Lower leg skin (tissue), 4 donors: ENCODE results near the gene SLC15A1. TPM values are rescaled to one million over a fixed set of nuclear protein-coding genes. Genes with fewer than 3 reads are reported as not detected.
"Not testable (repeated sequence)": the region's sequence is repeated elsewhere in the genome, so short reads cannot be mapped to it uniquely, and the experiment has no call there.

Source experiments
- DNase-seq, 2 donors: peaks; one replicate each; pipeline ENCODE4 v3.0.0-alpha.2; 2019; ENCODE audit warnings: low spot score in 2 of 2
- H3K4me3 ChIP-seq: fragments of 200-600 bp; sonication (generic); 2 replicates; pipeline ENCODE4 v1.5.1; 2017; ENCODE audit warnings: mild to moderate bottlenecking, low read depth; ENCODE audit not compliant: poor library complexity, severe bottlenecking
- POLR2A ChIP-seq, 2 donors: fragments of 450-650 bp; IDR thresholded peaks; one replicate each; pipeline ENCODE4 v1.6.1; 2016 to 2017; ENCODE audit warnings: antibody characterized with exemption in 2 of 2, mild to moderate bottlenecking in 1 of 2, moderate library complexity in 1 of 2
- WGBS, 2 donors: methylation state at CpG; one replicate each; pipeline ENCODE4 v1.1.5; 2018; 5-methylcytosine and 5-hydroxymethylcytosine counted together
- intact Hi-C: fragments of 100-400 bp; cut with DNase I; formaldehyde crosslinking; loops from one replicate; pipeline ENCODE4 v1.15.0; 2023; ENCODE audit warnings: low total_unique reads
- total RNA-seq, 4 donors: library from RNA; depleted of rRNA; stranded (reverse); fragments of >200 nt; gene quantifications; one replicate each; pipeline ENCODE4 v1.1.0, GENCODE V29; 2016
- TF ChIP-seq, protein P1 (sequence below), 3 donors: fragments of 450-650 bp; IDR thresholded peaks; one replicate each; pipeline ENCODE4 v1.5.1; 2016; ENCODE audit warnings: antibody characterized with exemption in 3 of 3, mild to moderate bottlenecking in 3 of 3, moderate library complexity in 2 of 3

The SLC15A1 gene
- total RNA-seq, 4 donors from 2014 or later = 31.0 to 70.9 (median 40.1) TPM

GRCh38 chr13:98755116-98755515, 2.6 kb upstream of the SLC15A1 start:
- DNase-seq = peak in 1 of 2 donors; percentile 75
- H3K4me3 ChIP-seq = no peak overlapping the region
- TF ChIP-seq, protein P1, sequence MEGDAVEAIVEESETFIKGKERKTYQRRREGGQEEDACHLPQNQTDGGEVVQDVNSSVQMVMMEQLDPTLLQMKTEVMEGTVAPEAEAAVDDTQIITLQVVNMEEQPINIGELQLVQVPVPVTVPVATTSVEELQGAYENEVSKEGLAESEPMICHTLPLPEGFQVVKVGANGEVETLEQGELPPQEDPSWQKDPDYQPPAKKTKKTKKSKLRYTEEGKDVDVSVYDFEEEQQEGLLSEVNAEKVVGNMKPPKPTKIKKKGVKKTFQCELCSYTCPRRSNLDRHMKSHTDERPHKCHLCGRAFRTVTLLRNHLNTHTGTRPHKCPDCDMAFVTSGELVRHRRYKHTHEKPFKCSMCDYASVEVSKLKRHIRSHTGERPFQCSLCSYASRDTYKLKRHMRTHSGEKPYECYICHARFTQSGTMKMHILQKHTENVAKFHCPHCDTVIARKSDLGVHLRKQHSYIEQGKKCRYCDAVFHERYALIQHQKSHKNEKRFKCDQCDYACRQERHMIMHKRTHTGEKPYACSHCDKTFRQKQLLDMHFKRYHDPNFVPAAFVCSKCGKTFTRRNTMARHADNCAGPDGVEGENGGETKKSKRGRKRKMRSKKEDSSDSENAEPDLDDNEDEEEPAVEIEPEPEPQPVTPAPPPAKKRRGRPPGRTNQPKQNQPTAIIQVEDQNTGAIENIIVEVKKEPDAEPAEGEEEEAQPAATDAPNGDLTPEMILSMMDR (IDR thresholded peaks at IDR 0.05) = no peak
- TF ChIP-seq POLR2A (IDR thresholded peaks at IDR 0.05) = no peak
- intact Hi-C loops = no loop called here
- WGBS, 2 donors = 52 to 68% methylated on average over 2 of the region's 2 CpGs

DNA sequence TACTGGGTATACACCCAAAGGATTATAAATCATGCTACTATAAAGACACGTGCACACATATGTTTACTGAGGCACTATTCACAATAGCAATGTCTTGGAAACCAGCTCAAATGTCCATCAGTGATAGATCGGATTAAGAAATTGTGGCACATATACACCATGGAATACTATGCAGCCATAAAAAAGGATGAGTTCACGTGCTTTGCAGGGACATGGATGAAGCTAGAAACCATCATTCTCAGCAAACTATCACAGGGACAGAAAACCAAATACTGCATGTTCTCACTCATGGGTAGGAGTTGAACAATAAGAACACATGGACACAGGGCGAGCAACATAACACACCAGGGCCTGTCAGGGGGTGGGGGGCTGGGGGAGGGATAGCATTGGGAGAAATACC, 2.0 kb upstream of the SLC15A1 start:
- DNase-seq, intact Hi-C loops, H3K4me3 ChIP-seq: not testable (repeated sequence)
- 91 to 95% methylated on average over 4 of the region's 4 CpGs for WGBS, 2 donors

GRCh38 chr13:98751861-98752466, 508 bp downstream of the SLC15A1 start:
- TF ChIP-seq, protein P1 (IDR thresholded peaks at IDR 0.05) = no peak
- no peak for TF ChIP-seq POLR2A (IDR thresholded peaks at IDR 0.05)
- H3K4me3 ChIP-seq = peak overlapping the region; percentile 7
- DNase-seq = peak in 1 of 2 donors; percentile 84
- intact Hi-C loops = no loop called here
- 2 to 8% methylated on average over 7 to 21 of the region's 36 CpGs for WGBS, 2 donors

DNA sequence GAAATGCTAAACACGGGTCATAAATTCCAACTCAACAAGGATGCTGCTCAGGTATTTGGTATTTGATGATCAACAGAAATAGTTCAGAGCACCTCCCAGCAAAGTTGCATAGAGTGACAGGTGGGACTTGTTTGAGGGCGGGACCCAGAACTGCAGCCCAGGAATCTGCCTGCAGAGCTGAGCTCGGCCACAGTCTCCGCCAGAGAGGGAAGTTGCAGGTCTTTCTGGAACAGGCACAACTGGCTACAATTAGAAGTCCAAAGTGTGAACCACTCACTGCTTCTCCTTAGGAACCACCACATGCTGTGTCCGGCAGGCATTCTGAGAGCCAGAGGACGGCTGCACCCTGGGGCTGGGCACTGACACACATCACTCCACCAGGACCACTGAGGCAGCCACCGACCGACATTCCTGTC, 1.1 kb downstream of the SLC15A1 start:
- no peak overlapping the region for H3K4me3 ChIP-seq

DNA sequence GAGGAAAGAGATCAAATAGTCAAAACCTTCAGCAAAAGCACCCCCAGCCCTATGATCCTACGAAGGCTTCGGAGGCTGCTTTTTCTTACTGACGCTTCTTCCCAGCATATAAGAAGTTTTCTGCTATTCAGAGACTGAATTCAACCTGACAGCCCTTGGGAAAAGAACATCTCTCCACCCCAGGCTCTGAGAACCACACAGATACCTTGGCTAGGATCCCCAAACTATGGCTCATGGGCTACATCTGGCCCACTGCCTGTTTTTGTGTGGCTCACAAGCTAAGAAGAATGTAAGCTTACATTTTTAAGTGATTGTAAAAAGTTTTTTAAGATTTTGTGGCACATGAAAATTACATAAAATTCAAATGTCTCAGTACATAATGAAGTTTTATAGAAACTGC, 3.0 kb downstream of the SLC15A1 start:
- WGBS, 2 donors = 64 to 75% methylated on average over 3 of the region's 3 CpGs
- intact Hi-C loops = no loop called here
- H3K4me3 ChIP-seq = no peak overlapping the region
- no peak for DNase-seq
- TF ChIP-seq, protein P1 (IDR thresholded peaks at IDR 0.05) = no peak
- TF ChIP-seq POLR2A (IDR thresholded peaks at IDR 0.05) = no peak

More for the DNA sequence above, 1.1 kb downstream of the SLC15A1 start:
- WGBS, 2 donors = 30 to 39% methylated on average over 7 to 8 of the region's 8 CpGs
- intact Hi-C loops = no loop called here
- no peak for DNase-seq
- TF ChIP-seq, protein P1 (IDR thresholded peaks at IDR 0.05) = no peak
- TF ChIP-seq POLR2A (IDR thresholded peaks at IDR 0.05) = no peak

GRCh38 chr13:98746968-98747367, 5.5 kb downstream of the SLC15A1 start:
- TF ChIP-seq POLR2A (IDR thresholded peaks at IDR 0.05) = no peak
- TF ChIP-seq, protein P1 (IDR thresholded peaks at IDR 0.05) = no peak
- no peak overlapping the region for H3K4me3 ChIP-seq
- DNase-seq = peak in 1 of 2 donors; percentile 49
- 90 to 94% methylated on average over 8 of the region's 8 CpGs for WGBS, 2 donors
- intact Hi-C loops = no loop called here
